OCI-LY3 (cell line): ENCODE results near the gene RPL4.

ENCODE experiments used
- H2AFZ ChIP-seq: fragments of 200-600, 300-600 bp; shearing (Covaris generic); 2 replicates; pipeline ENCODE4 v1.6.0; 2014; ENCODE audit warnings: antibody characterized with exemption, low read depth, low read length
- H3K27ac ChIP-seq: fragments of 200-600, 300-600 bp; sonication (generic); 2 replicates; pipeline ENCODE4 v1.5.1; 2014; ENCODE audit warnings: mild to moderate bottlenecking, low read length, moderate library complexity, mixed read lengths
- H3K27me3 ChIP-seq: fragments of 200-600, 300-600 bp; sonication (generic); 2 replicates; pipeline ENCODE4 v1.6.1; 2014; ENCODE audit warnings: low read depth, low read length, mixed read lengths
- H3K36me3 ChIP-seq: fragments of 200-600, 300-600 bp; sonication (generic); replicated peaks from 2 replicates; pipeline ENCODE3; 2014; ENCODE audit warnings: low read depth, low read length, mixed read lengths
- H3K4me1 ChIP-seq: fragments of 300-600, 200-600 bp; sonication (generic); 2 replicates; pipeline ENCODE4 v1.6.1; 2014; ENCODE audit warnings: low read length, mixed read lengths
- H3K4me2 ChIP-seq: fragments of 200-600, 300-600 bp; sonication (generic); 2 replicates; pipeline ENCODE4 v1.6.1; 2014; ENCODE audit warnings: low read length, mixed read lengths
- H3K4me3 ChIP-seq: fragments of 300-600, 200-600 bp; sonication (generic); 2 replicates; pipeline ENCODE4 v1.5.1; 2014; ENCODE audit warnings: antibody characterized with exemption, mild to moderate bottlenecking, low read length, moderate library complexity
- H3K79me2 ChIP-seq: fragments of 300-600, 200-600 bp; shearing (Covaris generic); 2 replicates; pipeline ENCODE4 v1.6.1; 2014; ENCODE audit warnings: mild to moderate bottlenecking, low read length, mixed read lengths
- H3K9ac ChIP-seq: fragments of 300-600, 200-600 bp; shearing (Covaris generic); 2 replicates; pipeline ENCODE4 v1.6.0; 2014; ENCODE audit warnings: mild to moderate bottlenecking, low read length, moderate library complexity
- H3K9me3 ChIP-seq: fragments of 200-600, 300-600 bp; shearing (Covaris generic); 2 replicates; pipeline ENCODE4 v1.6.1; 2014; ENCODE audit warnings: low read length, mixed read lengths; ENCODE audit not compliant: insufficient read depth
- H4K20me1 ChIP-seq: fragments of 200-600, 300-600 bp; sonication (generic); 2 replicates; pipeline ENCODE4 v1.6.1; 2016; ENCODE audit warnings: low read length, mixed read lengths; ENCODE audit not compliant: insufficient read depth
- CTCF ChIP-seq: fragments of 200-600, 300-600 bp; sonication (generic); IDR thresholded peaks from 2 replicates; pipeline ENCODE4 v1.5.1; 2014; ENCODE audit warnings: antibody characterized with exemption, low read length, low read depth
- EZH2phosphoT487 ChIP-seq: fragments of 200-600 bp; shearing (Covaris generic); IDR thresholded peaks from 2 replicates; pipeline ENCODE4 v1.6.1; 2018; ENCODE audit warnings: antibody characterized with exemption, mixed run types, low read depth

Gene RPL4

GRCh38 chr15:66452420-66452819 lies 52.2 kb downstream of the RPL4 start:
- no peaks in the 10 kb centered on the region; the same call in 1 of the 2 replicates for H4K20me1 ChIP-seq
- no peaks in the 10 kb centered on the region for H3K4me1 ChIP-seq
- H3K4me3 ChIP-seq = no peak overlapping the region
- TF ChIP-seq CTCF (no peak), EZH2phosphoT487 (no peak)
- H3K4me2 ChIP-seq = no peak overlapping the region
- H3K79me2 ChIP-seq = no peaks in the 10 kb centered on the region
- no peak overlapping the region for H2AFZ ChIP-seq
- no peak overlapping the region for H3K27ac ChIP-seq
- H3K36me3 ChIP-seq = peaks cover 24% of the 10 kb centered on the region
- H3K27me3 ChIP-seq = no peaks in the 10 kb centered on the region
- H3K9ac ChIP-seq = no peak overlapping the region
- H3K9me3 ChIP-seq = no peaks in the 10 kb centered on the region
